Suppressor macrophage treated with lipopolysaccharide for 1 hour (primary cell): ENCODE data around the gene SULF2.

ENCODE experiments used
- DNase-seq, 3 donors: peaks; one replicate each; pipeline ENCODE4 v3.0.0-alpha.2; 2020 to 2022

SULF2 gene

DNA sequence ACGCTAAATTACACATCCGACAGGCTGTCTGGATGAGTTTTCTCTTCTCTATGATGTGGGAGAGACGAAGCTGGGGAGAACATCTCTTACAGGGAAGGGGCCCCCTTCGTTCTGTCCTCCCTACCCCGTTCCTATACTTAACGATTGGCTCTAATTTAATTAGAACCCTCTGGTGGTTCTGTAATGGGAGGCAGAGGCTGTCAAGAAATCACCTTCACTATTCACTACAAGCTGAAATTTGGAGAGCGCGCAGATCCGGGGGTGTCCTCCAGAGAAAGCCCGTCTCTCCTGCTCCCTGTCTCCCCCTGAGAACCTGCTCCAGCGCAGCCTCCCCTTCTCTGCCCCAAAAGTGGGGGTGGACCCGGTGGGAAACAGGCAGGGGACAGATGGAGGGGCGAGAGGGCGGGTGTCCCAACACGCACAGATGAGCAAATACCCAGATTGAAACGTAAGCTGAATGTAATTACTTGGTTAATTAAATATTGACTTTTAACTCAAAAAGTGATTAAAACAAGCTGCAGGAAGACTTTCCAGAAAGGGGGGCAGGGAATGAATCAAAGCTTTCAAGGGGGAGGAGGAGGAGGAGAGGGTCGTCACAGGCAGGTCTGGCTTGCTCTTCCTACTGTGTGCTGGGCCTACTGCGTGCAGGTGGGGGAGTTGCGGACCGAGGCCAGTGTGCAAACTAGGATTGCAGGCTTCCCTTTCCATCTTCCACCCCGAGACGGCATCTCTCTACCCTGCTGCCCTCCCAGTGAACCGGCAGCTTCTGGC lies 1.3 kb downstream of the SULF2 start:
- DNase-seq: no peak

DNA sequence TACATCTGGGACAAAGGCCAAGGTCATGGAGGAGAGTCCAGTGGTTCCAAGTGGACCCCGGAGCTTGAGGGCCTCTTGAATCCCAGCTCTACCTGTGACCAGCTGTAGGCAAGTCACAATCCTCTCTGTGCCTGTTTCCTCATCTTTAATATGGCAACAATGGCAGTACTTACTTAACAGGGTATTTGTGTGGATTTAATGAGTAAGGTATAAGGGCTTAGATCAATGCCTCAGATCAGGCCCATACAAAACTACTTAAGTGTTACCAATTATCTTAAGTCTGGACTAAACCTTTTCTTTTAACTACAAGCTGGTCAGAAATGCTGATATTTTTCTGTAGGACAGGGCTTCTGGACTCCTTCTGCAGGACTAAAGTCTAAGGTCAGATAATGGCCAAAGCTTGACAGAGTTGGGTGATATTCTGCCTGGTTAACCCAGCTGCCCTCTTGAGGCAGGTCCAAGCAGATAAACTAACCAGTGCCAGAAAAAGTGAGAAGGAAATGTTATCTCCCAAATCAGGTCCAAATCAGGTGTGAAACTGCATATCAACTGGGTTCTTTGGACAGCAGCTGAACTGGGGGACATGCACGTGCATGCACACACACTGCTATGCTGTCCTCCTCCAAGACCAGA lies 2.2 kb downstream of the SULF2 start:
- DNase-seq: no peak

DNA sequence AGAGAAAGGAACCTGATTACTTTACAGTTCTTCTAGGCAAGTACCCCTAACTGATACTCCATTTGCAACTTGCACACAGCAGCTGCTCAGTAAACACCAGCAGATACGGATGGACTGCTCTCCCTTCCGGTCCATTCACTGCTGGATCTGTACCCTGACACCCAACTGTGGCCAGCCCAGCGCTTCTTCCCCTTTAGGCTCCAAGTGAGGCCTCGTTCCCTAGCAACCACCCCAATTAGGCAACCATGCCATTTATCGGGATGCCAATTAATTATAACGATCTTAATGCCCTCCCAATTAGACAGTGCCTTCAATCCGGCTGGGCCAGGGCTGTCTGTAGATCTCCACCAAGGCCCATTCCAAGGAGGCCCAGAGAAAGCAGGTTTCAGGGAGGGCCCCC lies 3.2 kb downstream of the SULF2 start:
- DNase-seq: peak in 1 of 3 donors; percentile 31

DNA sequence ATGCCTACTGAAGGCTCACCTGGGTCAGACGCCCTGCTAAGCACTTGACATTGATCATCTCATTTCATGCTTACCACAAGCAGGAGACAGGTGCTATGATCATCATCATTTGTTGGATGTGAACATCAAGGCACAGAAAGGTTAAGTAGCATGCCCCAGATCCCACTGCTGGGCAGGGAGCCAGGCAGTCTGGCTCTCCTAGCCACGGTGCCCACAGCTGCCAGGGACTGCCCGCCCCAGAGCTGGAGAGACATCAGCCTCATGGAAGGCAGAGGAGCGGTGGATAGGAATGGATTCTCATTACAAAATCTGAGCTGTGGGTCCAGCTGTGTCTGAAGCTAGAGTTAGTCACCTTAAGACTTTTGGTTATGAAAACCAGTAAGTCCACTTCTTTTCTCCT lies 3.6 kb downstream of the SULF2 start:
- no peak for DNase-seq

DNA sequence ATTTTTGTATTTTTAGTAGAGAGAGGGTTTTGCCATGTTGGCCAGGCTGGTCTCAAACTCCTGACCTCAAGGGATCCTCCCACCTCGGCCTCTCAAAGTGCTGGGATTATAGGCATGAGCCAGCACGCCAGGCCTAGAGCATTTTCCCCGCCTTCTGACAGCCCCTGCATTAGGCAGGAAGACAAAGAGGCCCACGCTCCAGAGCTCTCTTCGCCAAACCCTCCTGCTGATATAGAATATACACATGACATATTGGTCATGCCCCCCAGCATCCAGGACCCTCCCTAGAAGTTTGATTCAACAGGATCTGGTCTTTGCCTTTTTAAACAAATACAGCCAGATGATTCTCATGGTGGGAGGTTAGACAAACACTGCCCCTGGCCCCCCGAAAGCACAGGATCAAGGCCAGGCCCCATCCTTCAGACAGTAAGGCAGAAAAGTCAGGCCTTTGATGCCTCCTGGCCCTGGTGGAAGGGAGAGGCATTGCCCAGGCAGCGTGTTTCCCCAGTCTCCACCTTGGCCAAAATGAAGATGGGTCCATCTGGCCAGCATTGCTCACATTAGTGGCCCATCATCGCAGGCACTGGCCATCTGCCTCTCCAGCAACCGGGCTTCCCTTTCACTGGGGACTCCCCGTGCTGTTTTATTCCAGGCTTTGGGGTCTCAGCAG lies 4.4 kb downstream of the SULF2 start:
- DNase-seq: no peak

DNA sequence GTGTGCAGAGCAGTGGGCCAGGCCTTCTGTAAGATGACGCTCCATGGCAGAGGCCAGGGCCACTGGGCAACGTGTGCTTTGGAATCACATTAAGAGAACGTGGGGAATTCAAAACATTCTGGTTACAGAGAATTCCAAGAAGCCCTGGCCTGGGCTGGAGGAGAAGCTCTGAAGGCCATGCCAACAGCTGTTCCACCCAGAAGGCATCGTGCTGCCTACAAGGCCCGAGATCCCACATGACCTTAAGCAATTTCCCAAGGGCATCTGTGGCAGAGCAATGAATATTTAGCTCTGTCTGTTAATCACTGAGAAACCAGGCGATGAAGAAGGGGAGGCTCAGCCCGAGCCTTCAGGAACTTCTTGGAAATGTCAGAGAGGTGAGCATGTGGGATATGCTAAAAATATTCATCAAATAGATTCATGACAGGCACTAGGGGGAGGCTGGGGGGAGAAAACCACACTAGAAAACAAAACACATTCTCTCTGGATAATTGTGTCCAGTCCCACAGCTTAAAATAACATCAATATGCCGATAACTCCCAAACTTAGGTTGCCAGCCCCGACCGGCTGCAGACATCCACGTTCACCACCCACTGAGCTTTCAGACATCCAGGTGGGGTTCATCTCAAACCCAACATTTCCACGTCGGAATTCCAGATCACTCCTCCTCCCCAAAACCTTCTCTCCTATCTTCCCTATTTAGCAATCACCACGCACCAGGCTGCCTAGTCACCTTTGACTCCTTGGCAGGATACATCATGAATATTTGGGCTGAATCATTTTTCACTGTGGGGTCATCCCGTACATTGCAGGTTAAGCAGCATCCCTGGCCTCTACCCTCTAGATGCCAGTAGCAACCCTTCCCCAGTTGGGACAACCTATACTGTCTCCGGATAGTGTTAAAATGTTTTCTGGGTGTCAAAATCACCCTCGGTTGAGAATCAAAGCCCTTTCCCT lies 6.6 kb downstream of the SULF2 start:
- no peak for DNase-seq

DNA sequence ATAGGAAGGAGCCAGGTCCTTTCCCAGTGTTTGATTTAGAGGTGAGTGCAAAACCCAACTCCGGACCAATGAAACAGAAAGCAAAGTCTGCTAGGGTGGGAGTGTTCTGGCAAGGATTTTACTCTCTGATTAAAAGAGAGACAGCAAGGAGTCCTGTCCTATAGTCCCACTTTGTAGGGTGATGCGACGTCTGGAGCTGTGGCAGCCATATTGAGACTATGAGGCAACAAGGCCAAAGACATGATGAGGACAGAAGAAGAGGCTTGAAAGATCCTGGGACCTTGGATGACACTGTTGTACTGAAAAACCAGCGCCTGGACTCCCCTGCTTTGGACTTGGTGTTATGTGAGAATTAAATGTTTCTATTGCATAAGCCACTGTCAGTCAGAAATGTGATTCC lies 8.1 kb downstream of the SULF2 start:
- no peak for DNase-seq

DNA sequence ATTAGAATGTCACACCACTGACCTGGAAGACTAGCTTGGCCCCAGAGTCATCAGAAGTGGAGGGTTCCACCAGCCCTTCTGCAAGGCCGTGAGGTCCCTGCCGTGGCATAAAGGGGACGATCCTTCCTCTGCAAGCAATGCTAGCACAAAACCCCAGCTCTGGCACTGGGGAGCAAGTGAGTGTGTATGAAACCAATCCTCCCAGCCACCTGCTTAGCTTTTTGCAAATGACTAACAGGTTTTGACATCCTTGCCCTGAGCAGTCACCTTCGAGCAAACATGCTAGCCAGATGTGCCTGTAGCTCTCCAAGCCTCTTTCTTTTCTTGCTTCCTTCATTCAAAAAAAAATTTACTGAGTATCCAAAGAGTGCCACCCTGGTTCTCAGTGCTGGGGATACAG lies 8.6 kb downstream of the SULF2 start:
- DNase-seq: no peak

DNA sequence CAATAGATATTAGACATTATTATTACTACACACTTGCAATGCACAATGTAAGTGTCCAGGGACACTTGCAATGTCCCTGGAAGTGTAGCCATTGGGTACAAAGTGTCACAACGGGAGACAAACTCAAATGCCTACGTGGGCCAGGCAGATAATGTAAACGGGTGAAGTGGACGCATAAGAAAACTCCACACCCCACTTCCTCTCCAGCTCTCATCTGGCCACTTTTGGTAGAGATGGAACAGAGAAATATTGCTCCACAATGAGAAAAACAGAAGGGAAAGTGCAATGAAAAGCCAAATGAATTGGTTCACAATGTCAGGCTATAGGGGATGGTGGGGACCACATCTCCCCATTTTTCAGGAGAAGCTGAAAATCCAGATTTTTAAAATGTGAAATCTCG lies 9.4 kb downstream of the SULF2 start:
- DNase-seq: peak; percentile 44 to 53 (median 45)

DNA sequence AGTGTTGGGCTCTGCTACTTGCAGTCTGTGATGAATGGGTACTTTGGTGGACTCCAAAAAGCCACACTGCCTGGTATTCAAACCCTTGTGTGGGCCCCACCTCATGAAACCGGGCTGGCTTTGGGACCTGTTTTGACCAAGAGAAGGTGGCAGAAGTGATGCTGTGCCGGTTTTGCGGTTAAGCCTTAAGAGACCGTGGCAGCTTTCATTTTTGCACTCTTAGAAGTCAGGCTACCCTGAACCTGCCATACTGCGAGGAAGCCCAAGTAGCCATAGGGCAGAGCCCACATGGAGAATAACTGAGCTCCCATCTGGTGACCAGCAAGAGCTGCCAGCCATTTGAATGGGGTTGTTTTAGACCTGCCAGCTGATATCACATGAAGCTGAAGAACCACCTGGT lies 10.2 kb downstream of the SULF2 start:
- DNase-seq: no peak

DNA sequence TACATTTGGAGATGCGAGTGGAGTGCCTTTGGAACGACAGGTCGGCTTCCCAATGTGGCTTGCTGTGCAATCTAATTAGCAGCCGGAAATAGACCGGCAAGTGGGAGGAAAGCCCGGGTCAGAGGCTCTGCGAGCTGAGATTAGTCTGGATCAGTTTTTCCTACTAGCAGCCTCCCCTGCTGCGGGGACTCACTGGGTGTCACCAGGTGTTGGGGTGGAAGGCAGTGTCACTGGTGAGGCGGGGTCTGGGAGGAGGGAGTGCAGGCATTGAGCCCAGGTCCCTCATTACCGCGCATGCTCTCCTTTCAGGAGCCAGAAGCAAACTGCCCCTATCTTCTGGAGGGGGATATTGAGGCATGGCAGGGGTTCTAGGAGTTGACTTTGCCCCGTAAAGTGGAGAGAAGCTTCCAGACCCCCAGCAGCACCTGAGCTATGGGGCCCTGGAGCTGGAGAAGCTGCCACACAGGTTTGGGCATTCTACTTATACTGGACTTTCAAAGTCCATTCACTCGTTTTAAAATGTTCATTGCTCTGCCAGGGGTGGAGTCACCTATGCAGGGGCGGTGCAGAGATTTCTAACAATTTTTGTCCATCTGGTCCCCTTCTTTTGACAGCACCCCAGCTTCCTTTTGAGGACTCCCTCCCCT lies 11.0 kb downstream of the SULF2 start:
- DNase-seq: no peak

DNA sequence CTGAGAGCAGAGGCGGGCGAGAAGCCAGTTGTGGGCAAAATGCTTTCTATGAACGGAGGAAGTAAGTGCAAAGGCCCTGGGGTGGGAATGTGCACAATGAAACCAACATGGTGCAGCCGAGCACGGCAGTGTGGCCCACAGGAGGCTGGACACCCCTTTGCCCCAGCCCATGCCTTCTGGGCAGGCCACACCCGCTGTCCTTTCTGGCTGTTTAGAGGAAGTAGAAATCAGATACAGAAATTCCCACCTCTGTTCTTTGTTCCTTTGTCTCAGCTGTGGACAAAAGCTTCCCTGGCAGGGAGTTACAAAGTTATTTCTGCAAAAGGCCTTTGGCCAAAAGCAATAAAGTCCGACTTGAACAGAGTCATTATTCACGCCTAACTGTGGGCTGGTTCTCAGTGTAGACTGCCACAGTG lies 11.9 kb downstream of the SULF2 start:
- DNase-seq: peak; percentile 64 to 84 (median 74)

DNA sequence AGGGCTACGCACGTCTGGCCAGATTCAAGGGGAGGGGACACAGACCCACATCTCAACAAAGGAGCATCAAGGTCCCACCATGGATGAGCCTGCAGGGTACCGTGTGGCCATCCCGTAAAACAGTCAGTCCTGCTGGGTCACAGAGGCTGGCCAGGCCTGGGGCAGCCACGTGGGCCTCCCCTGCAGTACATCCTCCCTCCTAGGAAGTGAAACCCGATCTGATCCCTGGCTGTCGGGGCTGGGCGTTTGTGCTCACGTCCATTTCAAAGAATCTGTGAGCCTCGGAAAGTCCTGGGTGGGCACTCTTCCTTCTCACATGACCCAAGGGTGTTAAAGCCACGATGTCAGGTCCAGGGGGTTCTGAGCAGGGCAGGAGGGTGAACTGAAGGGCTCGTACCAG lies 14.3 kb downstream of the SULF2 start:
- DNase-seq: peak; percentile 75 to 86 (median 84)

DNA sequence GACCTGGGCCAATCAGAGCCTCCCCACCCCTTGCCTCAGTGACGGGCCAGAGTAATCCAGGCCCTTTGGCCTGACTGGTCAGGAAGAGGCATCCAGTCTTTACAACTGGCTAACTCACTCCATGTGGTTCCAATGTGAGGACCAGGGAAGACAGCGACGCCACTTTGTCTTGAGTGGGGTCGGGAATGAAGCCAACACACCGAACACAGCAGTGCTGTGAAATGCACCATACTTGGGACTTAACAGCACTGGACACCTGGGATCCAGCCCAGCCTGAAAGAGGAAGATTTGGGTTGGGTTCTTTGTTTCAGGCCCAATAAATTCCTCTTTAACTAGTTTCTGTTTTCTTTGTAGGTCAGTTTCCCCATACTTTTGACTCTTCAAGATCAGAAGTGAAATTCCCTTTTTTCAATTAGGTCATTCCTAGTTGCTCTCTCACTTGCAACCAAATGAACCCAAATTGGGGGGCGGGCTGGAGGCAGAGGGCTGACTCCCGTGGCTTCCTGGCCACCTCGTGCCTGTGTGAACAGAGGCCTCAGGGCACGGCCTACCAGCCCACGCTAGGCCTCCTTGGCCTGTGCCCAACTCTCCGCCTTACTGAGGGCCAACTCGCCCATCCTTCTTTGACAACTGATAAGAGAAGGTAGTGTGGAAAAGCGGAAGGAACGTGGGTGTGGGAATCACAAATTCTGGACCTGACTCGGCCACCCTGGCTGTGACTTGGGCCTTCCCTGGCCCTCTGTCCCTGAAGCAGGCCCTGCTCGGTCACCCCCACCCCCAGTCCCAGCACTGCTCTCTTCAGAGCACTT lies 17.1 kb downstream of the SULF2 start:
- DNase-seq: peak; percentile 97 to 98 (median 97)

DNA sequence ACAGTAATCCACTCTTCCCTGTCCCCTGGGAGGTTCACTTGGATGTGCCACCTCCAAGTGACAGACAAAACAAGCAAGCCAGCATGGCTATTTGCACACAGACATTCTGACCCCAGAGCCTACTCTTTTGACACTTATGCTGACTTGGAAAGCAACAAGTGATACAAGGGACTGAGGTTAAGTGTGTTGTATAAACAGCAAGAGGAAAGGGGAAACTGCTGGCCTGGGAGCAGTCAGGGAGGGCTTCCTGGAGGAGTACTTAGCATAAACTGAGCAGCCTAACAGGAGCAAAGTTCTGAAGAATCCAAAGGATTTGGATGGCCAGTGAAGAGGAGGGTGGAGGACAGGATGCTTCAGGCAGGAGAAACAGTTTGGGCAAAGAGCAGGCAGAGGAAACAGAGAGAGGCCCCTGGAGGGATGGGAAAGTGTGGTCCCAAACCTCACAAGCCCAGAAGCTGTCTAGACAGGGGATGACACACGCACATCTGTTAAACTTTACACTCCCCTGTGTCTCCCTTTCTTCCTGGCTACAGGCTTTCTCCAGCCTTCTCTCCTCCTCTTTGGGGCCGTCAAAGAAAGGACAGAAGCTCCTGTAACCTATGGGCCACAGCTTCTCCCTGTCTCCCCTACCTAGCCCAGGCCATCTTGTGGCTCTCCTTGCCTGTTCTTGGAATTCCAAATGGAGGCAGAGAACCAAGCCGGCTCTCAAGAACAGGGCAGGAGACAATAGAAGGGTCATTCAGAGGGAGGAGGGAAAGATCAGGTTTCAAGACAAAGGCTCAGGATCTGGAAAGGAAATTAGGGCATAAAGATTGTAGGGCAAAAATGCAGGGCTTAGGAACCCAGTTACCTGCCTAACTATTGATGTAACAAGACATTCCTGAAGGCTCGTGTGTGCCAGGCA lies 19.3 kb downstream of the SULF2 start:
- peak in 2 of 3 donors; percentile 36 to 41 for DNase-seq

DNA sequence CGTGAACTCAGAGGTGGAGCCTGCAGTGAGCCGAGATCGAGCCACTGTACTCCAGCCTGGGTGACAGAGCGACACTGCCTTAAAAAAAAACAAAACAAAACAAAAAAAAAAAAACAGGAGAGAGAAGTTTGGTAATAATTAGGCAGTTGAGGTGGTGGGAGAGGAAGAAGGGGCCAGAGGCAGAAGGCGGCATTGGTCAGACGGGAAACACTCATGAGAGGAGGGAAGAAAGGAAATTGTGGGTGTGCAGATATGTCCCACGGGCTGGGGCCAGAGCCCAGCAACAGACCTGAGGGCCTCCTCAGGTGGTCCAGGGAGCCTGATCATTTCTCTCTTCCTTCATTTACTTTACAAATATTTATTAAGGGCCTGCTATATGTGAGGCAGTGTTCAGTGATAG lies 20.0 kb downstream of the SULF2 start:
- DNase-seq: peak; percentile 48 to 54 (median 49)

DNA sequence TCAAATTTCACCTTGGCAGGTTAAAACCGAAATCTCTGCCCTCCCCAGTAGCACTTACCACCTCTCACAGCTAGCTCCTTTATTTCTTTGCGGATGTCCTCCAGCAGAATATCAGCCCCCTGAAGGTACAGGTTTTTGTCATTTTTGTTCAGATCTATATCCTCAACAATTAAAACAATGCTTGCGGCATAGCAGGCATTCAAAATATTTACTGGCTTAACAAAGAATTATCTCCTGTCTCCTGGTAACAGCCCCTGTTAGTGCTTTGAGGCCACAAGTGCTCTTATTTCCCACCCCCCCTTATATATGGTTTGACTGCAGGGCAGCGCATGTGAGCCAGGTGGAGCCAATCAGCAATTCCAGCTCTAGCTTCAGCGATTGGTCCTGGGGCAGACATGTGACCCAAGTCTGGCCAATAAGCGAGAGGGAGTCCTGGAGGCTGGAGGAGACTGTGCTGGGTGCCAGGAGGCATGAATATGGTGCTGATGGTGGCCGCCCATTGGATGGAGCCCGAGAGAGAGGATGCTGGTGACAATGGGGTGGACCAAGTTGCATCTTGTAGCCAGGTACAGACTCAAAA lies 21.0 kb downstream of the SULF2 start:
- no peak for DNase-seq

DNA sequence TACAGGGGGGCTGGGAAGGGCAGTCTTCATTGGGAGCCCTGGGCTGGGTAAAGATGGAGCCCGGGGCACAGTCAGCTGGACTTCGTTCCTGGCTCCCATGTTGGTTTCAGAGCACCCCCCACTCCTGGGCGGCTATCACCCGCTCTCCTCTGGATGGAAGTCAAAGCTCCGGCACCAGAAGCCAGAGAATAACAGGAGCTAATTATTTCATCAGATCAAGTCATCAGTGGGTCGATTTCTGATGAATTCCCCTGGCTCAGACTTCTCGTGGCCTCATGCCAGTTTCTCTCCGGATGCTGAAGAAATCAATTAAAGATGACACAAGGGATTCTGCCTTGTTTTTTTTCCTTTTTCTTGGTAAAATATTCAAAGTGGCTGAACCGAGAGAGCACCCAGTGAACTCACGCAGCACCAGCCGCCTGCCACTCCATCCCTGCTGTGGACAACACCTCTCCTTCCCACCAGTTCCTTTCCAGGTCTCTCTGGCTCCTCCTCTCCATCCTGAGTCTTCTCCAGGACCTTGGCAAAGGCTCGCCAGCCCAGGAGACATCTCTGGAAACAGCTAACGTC lies 22.5 kb downstream of the SULF2 start:
- peak; percentile 46 to 67 (median 51) for DNase-seq

DNA sequence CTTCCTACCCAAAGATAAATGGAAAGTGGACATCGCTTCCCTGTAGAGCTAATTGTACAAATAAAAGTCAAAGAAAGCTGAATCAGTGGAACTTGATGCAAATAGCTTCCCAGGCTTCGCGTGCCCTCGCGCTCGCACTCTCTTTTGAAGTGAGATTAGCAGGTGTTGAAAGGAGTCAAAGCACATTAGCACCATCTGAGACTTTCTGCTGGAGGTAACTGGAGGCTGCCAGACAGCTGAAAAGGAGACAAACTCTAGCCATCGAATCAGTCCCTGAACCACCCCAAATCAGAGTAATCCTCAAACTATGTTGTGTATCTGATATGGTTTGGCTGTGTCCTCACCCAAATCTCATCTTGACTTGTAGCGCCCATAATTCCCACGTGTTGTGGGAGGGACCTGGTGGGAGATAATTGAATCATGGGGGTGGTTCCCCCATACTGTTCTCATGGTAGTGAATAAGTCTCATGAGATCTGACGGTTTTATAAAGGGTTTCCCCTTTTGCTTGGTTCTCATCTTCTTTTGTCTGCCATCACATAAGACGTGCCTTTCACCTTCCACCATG lies 23.7 kb downstream of the SULF2 start:
- DNase-seq: peak in 1 of 3 donors; percentile 40
